ENCODE data around the gene SLC12A6.

The SLC12A6 gene

DNA sequence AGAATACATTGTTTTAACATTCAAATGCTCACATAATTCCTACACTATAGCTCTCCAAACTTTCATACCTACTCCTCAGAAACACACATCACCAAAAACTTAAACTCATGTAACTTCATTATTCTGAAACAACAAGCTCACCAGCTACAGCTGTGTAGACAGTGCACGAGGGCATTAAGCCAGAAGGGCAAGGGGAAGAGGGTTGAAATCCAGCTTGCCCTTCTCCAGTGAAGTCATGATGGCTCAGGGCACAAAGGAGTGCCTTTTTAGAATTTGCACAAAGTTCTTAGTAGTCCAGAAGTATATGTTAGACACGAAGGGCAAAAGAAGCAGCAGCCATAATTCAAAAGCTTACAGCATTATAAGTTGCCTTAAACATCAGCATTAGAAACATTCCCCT, 8.6 kb downstream of the SLC12A6 start:
- no CpG with 5 or more reads among the region's 2 CpGs for WGBS (ENCODE audit: extremely low coverage, insufficient coverage, insufficient read length)
- H2BK120ac ChIP-seq (ENCODE audit: insufficient read depth, low read length, poor library complexity): no peak overlapping the region
- no peak overlapping the region for H4K8ac ChIP-seq (ENCODE audit: low read depth, low read length)
- H3K36me3 ChIP-seq (ENCODE audit: control insufficient read depth in 1 of 2, insufficient read depth in 2 of 2, low read length in 2 of 2): no peaks in the 10 kb centered on the region
- H3K4me3 ChIP-seq (ENCODE audit: low read depth, low read length): no peak overlapping the region
- no peak overlapping the region for H3K4me2 ChIP-seq (ENCODE audit: low read length)
- DNase-seq: no peak
- no peak overlapping the region for H2BK12ac ChIP-seq (ENCODE audit: low read length)
- no peak overlapping the region for H3K27ac ChIP-seq (ENCODE audit: low read depth, low read length)
- no peak overlapping the region for H2AK5ac ChIP-seq (ENCODE audit: low read length)
- no peak overlapping the region for H3K23ac ChIP-seq (ENCODE audit: low read length)
- no peak overlapping the region for H3K18ac ChIP-seq (ENCODE audit: low read length)
- H3K9ac ChIP-seq (ENCODE audit: low read length): no peak overlapping the region
- no peaks in the 10 kb centered on the region for H3K9me3 ChIP-seq (ENCODE audit: insufficient read depth, low read depth, low read length)
- no peaks in the 10 kb centered on the region for H3K4me1 ChIP-seq (ENCODE audit: control insufficient read depth in 1 of 2, insufficient read depth in 2 of 2, low read length in 2 of 2)
- no peak overlapping the region for H3K4ac ChIP-seq (ENCODE audit: low read depth, low read length)
- H4K12ac ChIP-seq (ENCODE audit: low read depth, low read length): no peak overlapping the region
- H2AFZ ChIP-seq (ENCODE audit: insufficient read depth, low read length, poor library complexity): no peak overlapping the region
- no peaks in the 10 kb centered on the region for H3K79me2 ChIP-seq (ENCODE audit: control insufficient read depth, insufficient read depth, low read length, poor library complexity)
- no peak overlapping the region for H4K91ac ChIP-seq (ENCODE audit: low read depth, low read length)
- no peaks in the 10 kb centered on the region for H3K27me3 ChIP-seq (ENCODE audit: insufficient read depth, low read length)
- H3K79me1 ChIP-seq (ENCODE audit: low read length): no peaks in the 10 kb centered on the region
- no peak overlapping the region for H3K14ac ChIP-seq (ENCODE audit: low read length)
- no peak overlapping the region for H2BK5ac ChIP-seq (ENCODE audit: low read depth, low read length, poor library complexity)

GRCh38 chr15:34327906-34328305, 9.7 kb downstream of the SLC12A6 start:
- Histone ChIP-seq H3K79me1 (ENCODE audit: low read length) (no peaks in the 10 kb centered on the region), H3K27me3 (ENCODE audit: insufficient read depth, low read length) (no peaks in the 10 kb centered on the region), H3K36me3 (ENCODE audit: control insufficient read depth in 1 of 2, insufficient read depth in 2 of 2, low read length in 2 of 2) (no peaks in the 10 kb centered on the region), H2BK120ac (ENCODE audit: insufficient read depth, low read length, poor library complexity) (no peak overlapping the region), H4K8ac (ENCODE audit: low read depth, low read length) (no peak overlapping the region), H2BK12ac (ENCODE audit: low read length) (no peak overlapping the region), H4K91ac (ENCODE audit: low read depth, low read length) (no peak overlapping the region), H2AK5ac (ENCODE audit: low read length) (no peak overlapping the region), H3K4me3 (ENCODE audit: low read depth, low read length) (no peak overlapping the region), H3K4ac (ENCODE audit: low read depth, low read length) (no peak overlapping the region), H3K27ac (ENCODE audit: low read depth, low read length) (no peak overlapping the region), H3K9ac (ENCODE audit: low read length) (no peak overlapping the region), H3K4me1 (ENCODE audit: control insufficient read depth in 1 of 2, insufficient read depth in 2 of 2, low read length in 2 of 2) (no peaks in the 10 kb centered on the region), H3K14ac (ENCODE audit: low read length) (no peak overlapping the region), H3K18ac (ENCODE audit: low read length) (no peak overlapping the region), H3K4me2 (ENCODE audit: low read length) (no peak overlapping the region), H3K79me2 (ENCODE audit: control insufficient read depth, insufficient read depth, low read length, poor library complexity) (no peaks in the 10 kb centered on the region), H2AFZ (ENCODE audit: insufficient read depth, low read length, poor library complexity) (no peak overlapping the region), H2BK5ac (ENCODE audit: low read depth, low read length, poor library complexity) (no peak overlapping the region), H4K12ac (ENCODE audit: low read depth, low read length) (no peak overlapping the region), H3K9me3 (ENCODE audit: insufficient read depth, low read depth, low read length) (no peaks in the 10 kb centered on the region), H3K23ac (ENCODE audit: low read length) (no peak overlapping the region)
- no CpG with 5 or more reads among the region's 4 CpGs for WGBS (ENCODE audit: extremely low coverage, insufficient coverage, insufficient read length)
- DNase-seq: no peak

DNA sequence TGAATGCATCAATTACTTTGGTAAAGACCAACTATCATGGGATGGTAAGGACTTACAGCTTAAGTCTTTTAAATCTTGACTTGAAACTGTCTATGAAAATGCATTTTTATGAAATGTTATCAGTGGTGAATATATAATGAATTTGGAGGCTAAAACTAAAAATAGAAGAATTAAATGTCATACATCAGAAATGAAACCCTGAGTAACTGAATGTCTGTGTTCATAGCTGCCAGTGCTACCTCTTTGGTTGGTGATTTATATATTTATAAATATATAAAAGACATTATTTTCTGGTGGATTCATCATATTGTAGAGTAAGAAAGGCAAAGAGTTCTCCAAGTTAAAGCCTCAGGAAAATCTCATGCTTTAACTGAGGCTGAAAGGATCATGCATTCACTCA, 12.2 kb downstream of the SLC12A6 start:
- no peak for DNase-seq
- no peak overlapping the region for H3K14ac ChIP-seq (ENCODE audit: low read length)
- no peak overlapping the region for H2BK12ac ChIP-seq (ENCODE audit: low read length)
- H4K12ac ChIP-seq (ENCODE audit: low read depth, low read length): no peak overlapping the region
- no peak overlapping the region for H4K91ac ChIP-seq (ENCODE audit: low read depth, low read length)
- H2AK5ac ChIP-seq (ENCODE audit: low read length): no peak overlapping the region
- H3K4ac ChIP-seq (ENCODE audit: low read depth, low read length): no peak overlapping the region
- H3K4me3 ChIP-seq (ENCODE audit: low read depth, low read length): no peak overlapping the region
- H2AFZ ChIP-seq (ENCODE audit: insufficient read depth, low read length, poor library complexity): no peak overlapping the region
- no peaks in the 10 kb centered on the region for H3K4me1 ChIP-seq (ENCODE audit: control insufficient read depth in 1 of 2, insufficient read depth in 2 of 2, low read length in 2 of 2)
- H3K4me2 ChIP-seq (ENCODE audit: low read length): no peak overlapping the region
- no peaks in the 10 kb centered on the region for H3K79me2 ChIP-seq (ENCODE audit: control insufficient read depth, insufficient read depth, low read length, poor library complexity)
- no peak overlapping the region for H3K9ac ChIP-seq (ENCODE audit: low read length)
- H4K8ac ChIP-seq (ENCODE audit: low read depth, low read length): no peak overlapping the region
- H3K36me3 ChIP-seq (ENCODE audit: control insufficient read depth in 1 of 2, insufficient read depth in 2 of 2, low read length in 2 of 2): no peaks in the 10 kb centered on the region
- H3K27ac ChIP-seq (ENCODE audit: low read depth, low read length): no peak overlapping the region
- H2BK5ac ChIP-seq (ENCODE audit: low read depth, low read length, poor library complexity): no peak overlapping the region
- H3K23ac ChIP-seq (ENCODE audit: low read length): no peak overlapping the region
- no peak overlapping the region for H2BK120ac ChIP-seq (ENCODE audit: insufficient read depth, low read length, poor library complexity)
- no peaks in the 10 kb centered on the region for H3K9me3 ChIP-seq (ENCODE audit: insufficient read depth, low read depth, low read length)
- no peaks in the 10 kb centered on the region for H3K27me3 ChIP-seq (ENCODE audit: insufficient read depth, low read length)
- H3K18ac ChIP-seq (ENCODE audit: low read length): no peak overlapping the region
- no peaks in the 10 kb centered on the region for H3K79me1 ChIP-seq (ENCODE audit: low read length)

GRCh38 chr15:34324933-34325332, 12.6 kb downstream of the SLC12A6 start:
- H3K4ac ChIP-seq (ENCODE audit: low read depth, low read length): no peak overlapping the region
- no peak overlapping the region for H3K9ac ChIP-seq (ENCODE audit: low read length)
- no peaks in the 10 kb centered on the region for H3K9me3 ChIP-seq (ENCODE audit: insufficient read depth, low read depth, low read length)
- no peak for DNase-seq
- no peak overlapping the region for H3K14ac ChIP-seq (ENCODE audit: low read length)
- H3K79me1 ChIP-seq (ENCODE audit: low read length): no peaks in the 10 kb centered on the region
- no CpG with 5 or more reads among the region's 1 CpG for WGBS (ENCODE audit: extremely low coverage, insufficient coverage, insufficient read length)
- H4K91ac ChIP-seq (ENCODE audit: low read depth, low read length): no peak overlapping the region
- H2BK120ac ChIP-seq (ENCODE audit: insufficient read depth, low read length, poor library complexity): no peak overlapping the region
- H4K8ac ChIP-seq (ENCODE audit: low read depth, low read length): no peak overlapping the region
- no peak overlapping the region for H4K12ac ChIP-seq (ENCODE audit: low read depth, low read length)
- H3K4me3 ChIP-seq (ENCODE audit: low read depth, low read length): no peak overlapping the region
- H3K27me3 ChIP-seq (ENCODE audit: insufficient read depth, low read length): no peaks in the 10 kb centered on the region
- no peaks in the 10 kb centered on the region for H3K36me3 ChIP-seq (ENCODE audit: control insufficient read depth in 1 of 2, insufficient read depth in 2 of 2, low read length in 2 of 2)
- no peak overlapping the region for H3K23ac ChIP-seq (ENCODE audit: low read length)
- no peak overlapping the region for H2AK5ac ChIP-seq (ENCODE audit: low read length)
- H2BK12ac ChIP-seq (ENCODE audit: low read length): no peak overlapping the region
- H3K27ac ChIP-seq (ENCODE audit: low read depth, low read length): no peak overlapping the region
- H3K4me2 ChIP-seq (ENCODE audit: low read length): no peak overlapping the region
- H3K18ac ChIP-seq (ENCODE audit: low read length): no peak overlapping the region
- H2AFZ ChIP-seq (ENCODE audit: insufficient read depth, low read length, poor library complexity): no peak overlapping the region
- H3K79me2 ChIP-seq (ENCODE audit: control insufficient read depth, insufficient read depth, low read length, poor library complexity): no peaks in the 10 kb centered on the region
- no peaks in the 10 kb centered on the region for H3K4me1 ChIP-seq (ENCODE audit: control insufficient read depth in 1 of 2, insufficient read depth in 2 of 2, low read length in 2 of 2)
- no peak overlapping the region for H2BK5ac ChIP-seq (ENCODE audit: low read depth, low read length, poor library complexity)

GRCh38 chr15:34323217-34323616, 14.4 kb downstream of the SLC12A6 start:
- Histone ChIP-seq H4K91ac (ENCODE audit: low read depth, low read length) (no peak overlapping the region), H3K27me3 (ENCODE audit: insufficient read depth, low read length) (no peaks in the 10 kb centered on the region), H3K27ac (ENCODE audit: low read depth, low read length) (no peak overlapping the region), H4K12ac (ENCODE audit: low read depth, low read length) (no peak overlapping the region), H3K4me1 (ENCODE audit: control insufficient read depth in 1 of 2, insufficient read depth in 2 of 2, low read length in 2 of 2) (no peaks in the 10 kb centered on the region), H3K9me3 (ENCODE audit: insufficient read depth, low read depth, low read length) (no peaks in the 10 kb centered on the region), H2AK5ac (ENCODE audit: low read length) (no peak overlapping the region), H2BK120ac (ENCODE audit: insufficient read depth, low read length, poor library complexity) (no peak overlapping the region), H3K79me1 (ENCODE audit: low read length) (peaks cover 2% of the 10 kb centered on the region), H3K4ac (ENCODE audit: low read depth, low read length) (no peak overlapping the region), H2BK12ac (ENCODE audit: low read length) (no peak overlapping the region), H3K4me3 (ENCODE audit: low read depth, low read length) (no peak overlapping the region), H3K36me3 (ENCODE audit: control insufficient read depth in 1 of 2, insufficient read depth in 2 of 2, low read length in 2 of 2) (no peaks in the 10 kb centered on the region), H2BK5ac (ENCODE audit: low read depth, low read length, poor library complexity) (no peak overlapping the region), H3K9ac (ENCODE audit: low read length) (no peak overlapping the region), H3K79me2 (ENCODE audit: control insufficient read depth, insufficient read depth, low read length, poor library complexity) (no peaks in the 10 kb centered on the region), H3K14ac (ENCODE audit: low read length) (no peak overlapping the region), H3K18ac (ENCODE audit: low read length) (no peak overlapping the region), H4K8ac (ENCODE audit: low read depth, low read length) (no peak overlapping the region), H3K23ac (ENCODE audit: low read length) (no peak overlapping the region), H3K4me2 (ENCODE audit: low read length) (no peak overlapping the region), H2AFZ (ENCODE audit: insufficient read depth, low read length, poor library complexity) (no peak overlapping the region)
- no peak for DNase-seq
- no CpG with 5 or more reads among the region's 10 CpGs for WGBS (ENCODE audit: extremely low coverage, insufficient coverage, insufficient read length)
